Right atrium auricular region (tissue), 2 donors: Measurements from ENCODE around the gene GFOD2. TPM values are rescaled to one million over a fixed set of nuclear protein-coding genes. Genes with fewer than 3 reads are reported as not detected.

ENCODE experiments used
- DNase-seq: peaks from one replicate; pipeline ENCODE4 v3.0.0-alpha.2; 2019; ENCODE audit warnings: low spot score
- H3K27ac ChIP-seq, 2 donors: fragments of 200-600 bp; sonication (generic); 1 replicate in 1 of 2; 2 replicates in 1 of 2; pipeline ENCODE4 v1.5.1; 2016 to 2019
- H3K27me3 ChIP-seq, 2 donors: fragments of 200-600 bp; sonication (generic); one replicate each; pipeline versions ENCODE4 v1.5.1 to v1.6.0; 2017 to 2019
- H3K36me3 ChIP-seq: fragments of 200-600 bp; sonication (generic); one replicate; pipeline ENCODE4 v1.5.1; 2016
- H3K4me1 ChIP-seq, 2 donors: fragments of 200-600 bp; sonication (generic); one replicate each; pipeline versions ENCODE4 v1.5.1 to v1.6.0; 2017 to 2019
- H3K4me3 ChIP-seq, 2 donors: fragments of 200-600 bp; sonication (generic); 1 replicate in 1 of 2; 2 replicates in 1 of 2; pipeline ENCODE4 v1.5.1; 2017 to 2019; ENCODE audit warnings: mild to moderate bottlenecking in 1 of 2, moderate library complexity in 1 of 2
- H3K9me3 ChIP-seq, 2 donors: fragments of 200-600 bp; sonication (generic); one replicate each; pipeline ENCODE4 v1.5.1; 2019
- CTCF ChIP-seq, 2 donors: fragments of 200-600 bp; sonication (generic); IDR thresholded peaks; one replicate each; pipeline ENCODE4 v1.5.1; 2019; ENCODE audit warnings: antibody characterized with exemption in 2 of 2
- total RNA-seq, 2 donors: library from RNA; depleted of rRNA; stranded (reverse); fragments of >200 nt; gene quantifications; one replicate each; pipeline ENCODE4 v1.1.0, GENCODE V29; 2016

GFOD2 gene
- total RNA-seq, 2 donors from 2014 or later = 7.1 to 9.2 TPM

GRCh38 chr16:67679935-67680897 is 38.9 kb downstream of the GFOD2 start:
- Histone ChIP-seq H3K27ac (no peak overlapping the region), H3K36me3 (peaks cover 4% of the 10 kb centered on the region), H3K27me3 (no peaks in the 10 kb centered on the region), H3K4me3 (no peak overlapping the region), H3K9me3 (no peaks in the 10 kb centered on the region), H3K4me1 (peaks cover 0 to 1% of the 10 kb centered on the region in 2 donors)
- TF ChIP-seq CTCF (IDR thresholded peaks at IDR 0.05) = no peak
- no peak for DNase-seq

GRCh38 chr16:67678354-67679023 is 40.6 kb downstream of the GFOD2 start:
- DNase-seq = no peak
- Histone ChIP-seq H3K9me3 (no peaks in the 10 kb centered on the region), H3K27ac (no peak overlapping the region), H3K27me3 (no peaks in the 10 kb centered on the region), H3K36me3 (peaks cover under 1% of the 10 kb centered on the region), H3K4me3 (no peak overlapping the region), H3K4me1 (peaks cover 0 to 14% of the 10 kb centered on the region in 2 donors)
- no peak for TF ChIP-seq CTCF (IDR thresholded peaks at IDR 0.05)

GRCh38 chr16:67677712-67678111 is 41.4 kb downstream of the GFOD2 start:
- H3K4me3 ChIP-seq = no peak overlapping the region
- no peaks in the 10 kb centered on the region for H3K9me3 ChIP-seq
- H3K4me1 ChIP-seq = peaks cover 0 to 22% of the 10 kb centered on the region in 2 donors
- TF ChIP-seq CTCF (IDR thresholded peaks at IDR 0.05) = no peak
- no peaks in the 10 kb centered on the region for H3K36me3 ChIP-seq
- DNase-seq = no peak
- H3K27ac ChIP-seq = no peak overlapping the region
- no peaks in the 10 kb centered on the region for H3K27me3 ChIP-seq

GRCh38 chr16:67676939-67677338 is 42.2 kb downstream of the GFOD2 start:
- Histone ChIP-seq H3K36me3 (no peaks in the 10 kb centered on the region), H3K9me3 (no peaks in the 10 kb centered on the region), H3K4me1 (peaks cover 0 to 29% of the 10 kb centered on the region in 2 donors), H3K4me3 (no peak overlapping the region), H3K27me3 (no peaks in the 10 kb centered on the region), H3K27ac (no peak overlapping the region)
- DNase-seq = no peak
- no peak for TF ChIP-seq CTCF (IDR thresholded peaks at IDR 0.05)

- DNase-seq = no peak
- TF ChIP-seq CTCF (IDR thresholded peaks at IDR 0.05) = no peak
- H3K36me3 ChIP-seq = no peaks in the 10 kb centered on the region
- no peaks in the 10 kb centered on the region for H3K9me3 ChIP-seq
- no peak overlapping the region for H3K4me3 ChIP-seq
- H3K27ac ChIP-seq = no peak overlapping the region
- H3K4me1 ChIP-seq = peaks cover 0 to 29% of the 10 kb centered on the region in 2 donors
- H3K27me3 ChIP-seq = no peaks in the 10 kb centered on the region
These were observed 42.6 kb downstream of the GFOD2 start for GRCh38 chr16:67676516-67676915.
